AG04449 (cell line): Measurements from ENCODE around the gene LHFPL3.

ENCODE experiments used
- CTCF ChIA-PET: fragments of 350-600 bp; formaldehyde crosslinking; extraction: SDS; loops from one replicate; lab custom pipeline; 2021; ENCODE audit warnings: antibody characterized with exemption; lab: Yijun Ruan, JAX
- POLR2A ChIA-PET: fragments of 400-600, 350-600 bp; formaldehyde crosslinking; extraction: SDS; loops from one replicate; lab custom pipeline; 2020; ENCODE audit warnings: antibody characterized with exemption, inconsistent platforms; lab: Yijun Ruan, JAX
- DNase-seq: peaks from one replicate; pipeline ENCODE4 v3.0.0-alpha.2; 2010; ENCODE audit warnings: low read depth, low spot score
- H3K4me3 ChIP-seq: 2 replicates; pipeline ENCODE4 v1.5.1; 2011; ENCODE audit warnings: low read depth, mild to moderate bottlenecking, control low read depth, low read length
- TF ChIP-seq, protein P1 (sequence below): IDR thresholded peaks from one replicate; pipeline ENCODE4 v1.5.1; 2011; ENCODE audit warnings: mild to moderate bottlenecking, moderate library complexity, low read length, control low read depth, inconsistent platforms; ENCODE audit not compliant: insufficient read depth; ENCODE audit errors: missing control alignments

LHFPL3 gene

DNA sequence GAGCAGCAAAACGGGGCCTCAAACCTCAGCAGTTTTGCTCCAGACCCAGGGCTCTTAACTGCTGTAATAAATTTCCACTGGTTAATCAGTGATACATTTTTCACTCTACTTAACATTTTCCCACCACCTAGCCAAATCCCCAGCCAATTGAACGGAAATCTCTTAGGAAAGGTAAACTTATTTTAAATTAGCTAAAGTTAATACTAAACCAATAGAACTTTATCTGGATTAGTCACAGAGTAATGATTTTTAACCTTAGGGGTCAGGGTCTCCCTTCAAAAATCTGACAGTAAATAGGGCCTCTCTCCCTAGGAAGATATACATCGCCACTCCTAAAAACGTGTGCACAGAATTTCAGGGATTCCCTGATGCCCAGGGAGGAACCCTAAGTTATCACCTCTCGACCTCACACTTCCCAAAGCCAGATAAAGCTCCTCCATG is 598.2 kb downstream of the LHFPL3 start:
- H3K4me3 ChIP-seq, result no peak overlapping the region
- POLR2A ChIA-PET, result no interaction called here
- CTCF ChIA-PET, result interaction anchor here (0.9 to 5.6 kb wide), 5 partner anchors 9 to 54 kb away, joined by 3 to 29 read pairs (median 6); no protein-coding TSS in a partner anchor
- TF ChIP-seq, protein P1, sequence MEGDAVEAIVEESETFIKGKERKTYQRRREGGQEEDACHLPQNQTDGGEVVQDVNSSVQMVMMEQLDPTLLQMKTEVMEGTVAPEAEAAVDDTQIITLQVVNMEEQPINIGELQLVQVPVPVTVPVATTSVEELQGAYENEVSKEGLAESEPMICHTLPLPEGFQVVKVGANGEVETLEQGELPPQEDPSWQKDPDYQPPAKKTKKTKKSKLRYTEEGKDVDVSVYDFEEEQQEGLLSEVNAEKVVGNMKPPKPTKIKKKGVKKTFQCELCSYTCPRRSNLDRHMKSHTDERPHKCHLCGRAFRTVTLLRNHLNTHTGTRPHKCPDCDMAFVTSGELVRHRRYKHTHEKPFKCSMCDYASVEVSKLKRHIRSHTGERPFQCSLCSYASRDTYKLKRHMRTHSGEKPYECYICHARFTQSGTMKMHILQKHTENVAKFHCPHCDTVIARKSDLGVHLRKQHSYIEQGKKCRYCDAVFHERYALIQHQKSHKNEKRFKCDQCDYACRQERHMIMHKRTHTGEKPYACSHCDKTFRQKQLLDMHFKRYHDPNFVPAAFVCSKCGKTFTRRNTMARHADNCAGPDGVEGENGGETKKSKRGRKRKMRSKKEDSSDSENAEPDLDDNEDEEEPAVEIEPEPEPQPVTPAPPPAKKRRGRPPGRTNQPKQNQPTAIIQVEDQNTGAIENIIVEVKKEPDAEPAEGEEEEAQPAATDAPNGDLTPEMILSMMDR, result no peak
- DNase-seq, result no peak

DNA sequence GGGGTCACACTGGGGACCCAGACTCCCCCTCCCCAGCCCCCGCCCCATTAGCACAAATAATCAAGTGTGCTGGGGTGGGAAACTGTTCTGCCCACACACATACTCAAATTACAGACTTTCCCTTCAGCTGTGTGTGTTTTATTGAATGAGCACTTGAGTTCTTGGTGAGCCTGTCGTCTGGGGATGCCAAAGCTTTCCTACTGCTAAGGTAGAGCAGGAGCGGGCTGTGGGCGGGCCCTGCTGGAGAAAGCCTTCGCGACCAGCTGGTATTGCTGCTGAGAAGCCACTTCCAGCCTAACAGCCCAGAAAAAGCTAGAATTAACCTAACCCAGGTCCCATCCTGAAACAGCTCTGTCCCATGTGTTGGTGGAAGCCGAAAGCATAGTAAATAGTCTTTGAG is 598.7 kb downstream of the LHFPL3 start:
- DNase-seq, result no peak
- ChIA-PET POLR2A (no interaction called here), CTCF (interaction anchor here (0.5 to 5.6 kb wide), 6 partner anchors 9 to 54 kb away, joined by 3 to 29 read pairs (median 6); no protein-coding TSS in a partner anchor)
- TF ChIP-seq, protein P1, result no peak
- H3K4me3 ChIP-seq, result no peak overlapping the region

DNA sequence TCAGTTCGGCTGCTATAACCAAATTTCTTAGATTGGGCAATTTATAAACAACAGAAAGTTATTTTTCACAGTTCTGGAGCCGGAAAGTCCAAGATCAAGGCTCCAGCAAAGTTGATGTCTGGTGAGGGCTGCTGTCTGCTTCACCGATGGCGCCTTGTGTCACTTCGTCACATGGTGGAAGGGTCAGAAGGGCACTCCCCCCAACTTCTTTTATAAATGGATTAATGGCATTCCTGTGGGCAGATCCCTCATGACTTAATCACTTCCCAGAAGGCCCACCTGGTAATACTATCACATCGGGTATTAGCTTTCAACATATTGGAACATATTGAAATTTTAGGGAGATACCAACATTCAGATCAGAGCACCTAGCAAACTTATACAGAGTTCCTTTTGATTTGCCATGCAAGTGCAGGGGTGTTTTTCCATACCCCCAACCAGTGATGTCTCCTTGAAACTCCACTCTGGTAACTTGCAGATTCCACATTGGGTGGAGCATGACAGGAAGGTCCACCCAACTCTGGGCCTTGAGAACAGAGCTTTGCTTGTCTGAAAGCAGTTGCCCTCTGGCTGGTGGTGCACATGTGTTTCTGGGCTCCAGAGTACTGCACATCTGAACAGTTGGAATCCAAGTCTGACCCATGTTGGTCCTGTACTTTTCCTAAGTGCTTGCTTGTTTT is 600.5 kb downstream of the LHFPL3 start:
- no peak overlapping the region for H3K4me3 ChIP-seq
- TF ChIP-seq, protein P1, result no peak
- ChIA-PET POLR2A (no interaction called here), CTCF (interaction anchor here (1.0 to 5.6 kb wide), 4 partner anchors 11 to 52 kb away, joined by 3 to 29 read pairs (median 8); no protein-coding TSS in a partner anchor)
- no peak for DNase-seq

DNA sequence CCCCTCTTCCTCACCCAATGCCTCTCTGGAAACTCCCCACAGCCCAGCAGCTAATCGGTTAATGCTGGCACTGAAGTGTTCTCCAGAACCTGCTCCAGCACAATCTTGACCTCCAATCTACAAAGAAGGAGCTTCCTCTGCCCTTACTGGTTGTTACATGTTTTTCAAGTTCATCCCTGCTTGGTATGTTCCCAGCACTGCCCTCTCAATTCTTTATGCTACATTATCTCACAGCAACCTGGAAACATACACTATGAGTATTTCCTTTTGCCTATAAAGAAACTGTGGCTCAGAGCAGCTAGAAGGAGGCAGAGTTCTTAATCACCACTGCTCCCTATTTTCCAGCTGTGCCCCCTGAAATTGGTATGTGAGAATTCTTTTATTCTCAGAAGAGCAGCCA is 601.5 kb downstream of the LHFPL3 start:
- POLR2A ChIA-PET, result no interaction called here
- CTCF ChIA-PET, result interaction anchor here (1.0 to 5.6 kb wide), 3 partner anchors 11 to 46 kb away, joined by 3 to 29 read pairs (median 4); no protein-coding TSS in a partner anchor
- TF ChIP-seq, protein P1, result no peak
- no peak overlapping the region for H3K4me3 ChIP-seq
- no peak for DNase-seq

DNA sequence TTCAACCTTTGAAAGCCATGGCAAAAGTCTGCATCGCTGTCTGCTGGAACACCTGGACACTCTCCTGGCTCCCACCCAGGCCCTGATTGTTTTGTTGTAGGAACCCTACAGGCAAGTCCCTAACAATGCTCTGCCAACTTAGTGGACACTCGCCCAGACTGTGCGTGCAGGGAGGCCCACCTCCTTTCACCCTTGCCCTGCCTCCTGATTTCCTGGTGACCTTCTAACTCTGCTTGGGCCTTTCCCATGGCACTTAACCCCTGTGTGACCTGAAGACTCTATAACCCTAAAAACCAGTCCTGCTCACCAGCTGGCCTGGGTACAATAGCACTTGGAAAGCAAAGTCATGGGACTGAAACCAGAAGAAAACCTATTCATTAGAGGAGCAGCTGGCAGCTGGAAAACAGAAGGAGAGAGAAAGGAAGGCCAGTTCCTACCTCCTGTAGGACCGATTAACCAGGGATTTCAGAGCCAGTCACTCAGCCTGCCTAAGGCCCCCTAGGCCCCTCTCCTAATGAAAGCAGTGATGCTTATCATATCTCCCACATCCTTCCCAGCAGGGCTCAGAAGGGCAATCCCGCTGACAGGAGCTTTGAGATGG is 602.9 kb downstream of the LHFPL3 start:
- TF ChIP-seq, protein P1, result no peak
- DNase-seq, result no peak
- POLR2A ChIA-PET, result no interaction called here
- no peak overlapping the region for H3K4me3 ChIP-seq
- CTCF ChIA-PET, result interaction anchor here (1.0 to 1.4 kb wide), 3 partner anchors 9 to 48 kb away, joined by 3 to 4 read pairs (median 4); no protein-coding TSS in a partner anchor

DNA sequence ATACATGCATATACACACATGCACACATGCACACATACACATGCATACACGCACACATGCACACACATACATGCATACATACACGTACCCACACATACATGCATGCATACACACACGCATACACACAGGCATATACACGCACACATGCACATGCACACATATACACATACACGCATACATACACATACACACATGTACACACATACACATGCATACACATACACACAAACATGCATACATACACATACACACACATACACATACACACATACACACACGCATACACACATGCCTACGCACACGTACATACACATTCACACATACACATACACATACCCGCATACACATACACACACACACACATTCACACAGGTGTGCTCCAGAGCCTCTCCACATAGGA is 604.6 kb downstream of the LHFPL3 start:
- TF ChIP-seq, protein P1, result no peak
- POLR2A ChIA-PET, result no interaction called here
- no peak overlapping the region for H3K4me3 ChIP-seq
- DNase-seq, result no peak
- CTCF ChIA-PET, result interaction anchor here (0.8 kb wide), 1 partner anchor 9 kb away, joined by 3 read pairs; no protein-coding TSS in a partner anchor
